HepG2 (cell line): ENCODE results near the gene ZBTB25. TPM values are rescaled to one million over a fixed set of nuclear protein-coding genes. Genes with fewer than 3 reads are reported as not detected.

Experiments
- EP300 ChIP-seq, 3 experiments: sonication (generic) in 1 of 3; formaldehyde crosslinking in 1 of 3; IDR thresholded peaks; 2 replicates each; pipeline versions ENCODE4 v1.5.1 to v1.6.1; 2011 to 2020; ENCODE audit warnings: low read depth in 2 of 3, low read length in 2 of 3, borderline replicate concordance in 1 of 3, improper control_type of control experiment in 1 of 3, mild to moderate bottlenecking in 1 of 3, missing genetic modification reagents in 1 of 3, moderate library complexity in 1 of 3
- FOXA1 ChIP-seq, 2 experiments: fragments of 450-650 bp in 1 of 2; sonication (generic) in 1 of 2; formaldehyde crosslinking in 1 of 2; IDR thresholded peaks; 2 replicates each; pipeline versions ENCODE4 v1.4.0 to v1.6.1; 2016 to 2020; ENCODE audit warnings: missing genetic modification reagents in 1 of 2
- GFI1 ChIP-seq: sonication (generic); formaldehyde crosslinking; IDR thresholded peaks from 2 replicates; pipeline ENCODE4 v1.5.0; 2020; ENCODE audit warnings: missing genetic modification reagents, mild to moderate bottlenecking, borderline replicate concordance
- HNRNPLL ChIP-seq: fragments of 200-400 bp; formaldehyde crosslinking; IDR thresholded peaks from 2 replicates; pipeline ENCODE4 v1.6.1; 2017; ENCODE audit warnings: mild to moderate bottlenecking, low read depth, low read length; ENCODE audit not compliant: poor library complexity, severe bottlenecking
- MTF2 ChIP-seq: sonication (generic); formaldehyde crosslinking; IDR thresholded peaks from 2 replicates; pipeline ENCODE4 v1.5.0; 2020; ENCODE audit warnings: missing genetic modification reagents, borderline replicate concordance
- ZNF136 ChIP-seq: sonication (generic); formaldehyde crosslinking; IDR thresholded peaks from 2 replicates; pipeline ENCODE4 v1.8.1; 2022; ENCODE audit warnings: low read depth, mild to moderate bottlenecking, moderate library complexity, missing genetic modification reagents
- ZNF138 ChIP-seq: sonication (generic); formaldehyde crosslinking; IDR thresholded peaks from 2 replicates; pipeline ENCODE4 v1.5.0; 2020; ENCODE audit warnings: mild to moderate bottlenecking, low read depth, missing genetic modification reagents
- ZNF317 ChIP-seq: sonication (generic); formaldehyde crosslinking; IDR thresholded peaks from 2 replicates; pipeline ENCODE4 v1.5.0; 2020; ENCODE audit warnings: mild to moderate bottlenecking, missing genetic modification reagents
- ZNF33A ChIP-seq: sonication (generic); formaldehyde crosslinking; IDR thresholded peaks from 2 replicates; pipeline ENCODE4 v1.5.1; 2020; ENCODE audit warnings: missing genetic modification reagents, mild to moderate bottlenecking, moderate library complexity, borderline replicate concordance
- ZNF44 ChIP-seq: sonication (generic); formaldehyde crosslinking; IDR thresholded peaks from 2 replicates; pipeline ENCODE4 v1.5.1; 2020; ENCODE audit warnings: mild to moderate bottlenecking, missing genetic modification reagents
- ZNF510 ChIP-seq: sonication (generic); formaldehyde crosslinking; IDR thresholded peaks from 2 replicates; pipeline ENCODE4 v1.4.0; 2020; ENCODE audit warnings: low read depth, mild to moderate bottlenecking, missing genetic modification reagents
- polyA plus RNA-seq, 8 experiments: library from polyadenylated mRNA; depleted of rRNA in 3 of 8; stranded (reverse) in 7 of 8; unstranded in 1 of 8; fragments of >200 nt; fragmentation: Illumina TruSeq in 4 of 8; extraction: Trizol in 4 of 8; gene quantifications; 2 replicates each; pipeline versions ENCODE4 v1.2.1 to v1.2.3, GENCODE V29; 2011 to 2016; ENCODE audit warnings: low read depth in 4 of 8, missing spikeins in 1 of 8, mixed read lengths in 1 of 8; ENCODE audit not compliant: insufficient read depth in 1 of 8
- total RNA-seq, 5 experiments: library from RNA; depleted of rRNA; stranded (reverse); fragments of >200 nt; fragmentation: Illumina TruSeq; extraction: Trizol; gene quantifications; 2 replicates each; pipeline ENCODE4 v1.2.3, GENCODE V29; 2016; ENCODE audit warnings: low read depth in 1 of 5
- TF ChIP-seq, protein P1 (sequence below): sonication (generic); formaldehyde crosslinking; IDR thresholded peaks from 2 replicates; pipeline ENCODE4 v1.4.0; 2020; ENCODE audit warnings: low read depth, missing genetic modification reagents
- TF ChIP-seq, protein P2 (sequence below): sonication (generic); formaldehyde crosslinking; IDR thresholded peaks from 2 replicates; pipeline ENCODE4 v1.5.0; 2020; ENCODE audit warnings: mild to moderate bottlenecking, missing genetic modification reagents
- TF ChIP-seq, protein P3 (sequence below): IDR thresholded peaks from 2 replicates; pipeline ENCODE4 v1.6.1; 2016
- TF ChIP-seq, protein P4 (sequence below): sonication (generic); formaldehyde crosslinking; conservative IDR thresholded peaks from 2 replicates; pipeline ENCODE4 v1.8.1; 2023; ENCODE audit warnings: missing genetic modification reagents
- TF ChIP-seq, protein P5 (sequence below): sonication (generic); formaldehyde crosslinking; IDR thresholded peaks from 2 replicates; pipeline ENCODE4 v1.5.1; 2020; ENCODE audit warnings: mild to moderate bottlenecking, missing genetic modification reagents, moderate library complexity

The ZBTB25 gene
- total and polyA plus RNA-seq, 2 of the 13 experiments (the other 11 are each of a cell fraction or from before 2014, with no cell fraction given), result 3.5 to 7.6 TPM

DNA sequence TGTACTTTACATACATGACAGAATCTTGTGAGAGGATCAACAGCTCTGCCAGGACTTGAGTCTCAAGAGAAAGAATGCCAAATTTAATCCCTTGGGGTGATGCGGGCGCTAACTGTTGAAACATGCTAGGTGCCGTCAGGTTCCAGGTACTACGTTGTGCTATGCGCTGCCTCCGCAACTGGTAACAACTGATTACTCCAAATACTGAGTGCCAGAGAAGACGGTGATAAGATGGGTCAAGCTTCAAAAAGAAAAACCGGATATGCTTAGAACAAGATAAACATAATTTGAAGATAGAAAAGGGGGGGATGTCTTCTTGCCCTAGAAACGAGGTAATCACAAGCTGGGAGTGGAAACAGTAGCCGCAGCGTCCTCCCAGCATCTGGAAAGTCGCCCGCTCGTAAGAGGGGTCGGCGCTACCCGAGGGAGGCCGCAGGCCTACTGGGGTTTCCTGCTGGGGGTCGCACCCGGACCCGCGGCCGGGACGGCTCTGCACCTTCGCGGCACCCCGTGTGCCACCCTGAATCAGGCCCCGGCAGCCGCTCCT, 678 bp downstream of the ZBTB25 start (continued):
- TF ChIP-seq ZNF136 (CRISPR knock-in tag), result 0 out of 2 replicates have a peak, but pooled peaks have one; percentile 39
- 0 out of 2 replicates have a peak, but pooled peaks have one; percentile 25 for TF ChIP-seq ZNF44 (CRISPR knock-in tag)
- TF ChIP-seq, protein P1, sequence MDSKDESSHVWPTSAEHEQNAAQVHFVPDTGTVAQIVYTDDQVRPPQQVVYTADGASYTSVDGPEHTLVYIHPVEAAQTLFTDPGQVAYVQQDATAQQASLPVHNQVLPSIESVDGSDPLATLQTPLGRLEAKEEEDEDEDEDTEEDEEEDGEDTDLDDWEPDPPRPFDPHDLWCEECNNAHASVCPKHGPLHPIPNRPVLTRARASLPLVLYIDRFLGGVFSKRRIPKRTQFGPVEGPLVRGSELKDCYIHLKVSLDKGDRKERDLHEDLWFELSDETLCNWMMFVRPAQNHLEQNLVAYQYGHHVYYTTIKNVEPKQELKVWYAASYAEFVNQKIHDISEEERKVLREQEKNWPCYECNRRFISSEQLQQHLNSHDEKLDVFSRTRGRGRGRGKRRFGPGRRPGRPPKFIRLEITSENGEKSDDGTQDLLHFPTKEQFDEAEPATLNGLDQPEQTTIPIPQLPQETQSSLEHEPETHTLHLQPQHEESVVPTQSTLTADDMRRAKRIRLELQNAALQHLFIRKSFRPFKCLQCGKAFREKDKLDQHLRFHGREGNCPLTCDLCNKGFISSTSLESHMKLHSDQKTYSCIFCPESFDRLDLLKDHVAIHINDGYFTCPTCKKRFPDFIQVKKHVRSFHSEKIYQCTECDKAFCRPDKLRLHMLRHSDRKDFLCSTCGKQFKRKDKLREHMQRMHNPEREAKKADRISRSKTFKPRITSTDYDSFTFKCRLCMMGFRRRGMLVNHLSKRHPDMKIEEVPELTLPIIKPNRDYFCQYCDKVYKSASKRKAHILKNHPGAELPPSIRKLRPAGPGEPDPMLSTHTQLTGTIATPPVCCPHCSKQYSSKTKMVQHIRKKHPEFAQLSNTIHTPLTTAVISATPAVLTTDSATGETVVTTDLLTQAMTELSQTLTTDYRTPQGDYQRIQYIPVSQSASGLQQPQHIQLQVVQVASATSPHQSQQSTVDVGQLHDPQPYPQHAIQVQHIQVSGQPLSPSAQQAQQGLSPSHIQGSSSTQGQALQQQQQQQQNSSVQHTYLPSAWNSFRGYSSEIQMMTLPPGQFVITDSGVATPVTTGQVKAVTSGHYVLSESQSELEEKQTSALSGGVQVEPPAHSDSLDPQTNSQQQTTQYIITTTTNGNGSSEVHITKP (CRISPR knock-in tag), result no peak
- TF ChIP-seq ZNF317, result 0 out of 2 replicates have a peak, but pooled peaks have one; percentile 56
- TF ChIP-seq GFI1 (CRISPR knock-in tag), result no peak
- TF ChIP-seq ZNF33A (CRISPR knock-in tag), result peak; percentile 83; the same call in 1 of the 2 replicates
- TF ChIP-seq ZNF510 (CRISPR knock-in tag), result no peak
- TF ChIP-seq, protein P2, sequence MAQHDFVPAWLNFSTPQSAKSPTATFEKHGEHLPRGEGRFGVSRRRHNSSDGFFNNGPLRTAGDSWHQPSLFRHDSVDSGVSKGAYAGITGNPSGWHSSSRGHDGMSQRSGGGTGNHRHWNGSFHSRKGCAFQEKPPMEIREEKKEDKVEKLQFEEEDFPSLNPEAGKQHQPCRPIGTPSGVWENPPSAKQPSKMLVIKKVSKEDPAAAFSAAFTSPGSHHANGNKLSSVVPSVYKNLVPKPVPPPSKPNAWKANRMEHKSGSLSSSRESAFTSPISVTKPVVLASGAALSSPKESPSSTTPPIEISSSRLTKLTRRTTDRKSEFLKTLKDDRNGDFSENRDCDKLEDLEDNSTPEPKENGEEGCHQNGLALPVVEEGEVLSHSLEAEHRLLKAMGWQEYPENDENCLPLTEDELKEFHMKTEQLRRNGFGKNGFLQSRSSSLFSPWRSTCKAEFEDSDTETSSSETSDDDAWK (CRISPR knock-in tag), result no peak
- no peak for TF ChIP-seq FOXA1 (IDR thresholded peaks at IDR 0.05)
- no peak for TF ChIP-seq FOXA1 (CRISPR knock-in tag; IDR thresholded peaks at IDR 0.05)
- TF ChIP-seq HNRNPLL, result peak; percentile 89
- TF ChIP-seq EP300 (IDR thresholded peaks at IDR 0.05; ENCODE audit: low read depth in 2 of 2, low read length in 2 of 2), result no peak
- no peak for TF ChIP-seq EP300 (CRISPR knock-in tag; IDR thresholded peaks at IDR 0.05; ENCODE audit: borderline replicate concordance)
- TF ChIP-seq MTF2 (CRISPR knock-in tag), result no peak
- TF ChIP-seq, protein P3, sequence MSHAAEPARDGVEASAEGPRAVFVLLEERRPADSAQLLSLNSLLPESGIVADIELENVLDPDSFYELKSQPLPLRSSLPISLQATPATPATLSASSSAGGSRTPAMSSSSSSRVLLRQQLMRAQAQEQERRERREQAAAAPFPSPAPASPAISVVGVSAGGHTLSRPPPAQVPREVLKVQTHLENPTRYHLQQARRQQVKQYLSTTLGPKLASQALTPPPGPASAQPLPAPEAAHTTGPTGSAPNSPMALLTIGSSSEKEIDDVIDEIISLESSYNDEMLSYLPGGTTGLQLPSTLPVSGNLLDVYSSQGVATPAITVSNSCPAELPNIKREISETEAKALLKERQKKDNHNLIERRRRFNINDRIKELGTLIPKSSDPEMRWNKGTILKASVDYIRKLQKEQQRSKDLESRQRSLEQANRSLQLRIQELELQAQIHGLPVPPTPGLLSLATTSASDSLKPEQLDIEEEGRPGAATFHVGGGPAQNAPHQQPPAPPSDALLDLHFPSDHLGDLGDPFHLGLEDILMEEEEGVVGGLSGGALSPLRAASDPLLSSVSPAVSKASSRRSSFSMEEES, result no peak
- peak; percentile 9; the same call in 1 of the 2 replicates for TF ChIP-seq ZNF138 (CRISPR knock-in tag)
- TF ChIP-seq, protein P4, sequence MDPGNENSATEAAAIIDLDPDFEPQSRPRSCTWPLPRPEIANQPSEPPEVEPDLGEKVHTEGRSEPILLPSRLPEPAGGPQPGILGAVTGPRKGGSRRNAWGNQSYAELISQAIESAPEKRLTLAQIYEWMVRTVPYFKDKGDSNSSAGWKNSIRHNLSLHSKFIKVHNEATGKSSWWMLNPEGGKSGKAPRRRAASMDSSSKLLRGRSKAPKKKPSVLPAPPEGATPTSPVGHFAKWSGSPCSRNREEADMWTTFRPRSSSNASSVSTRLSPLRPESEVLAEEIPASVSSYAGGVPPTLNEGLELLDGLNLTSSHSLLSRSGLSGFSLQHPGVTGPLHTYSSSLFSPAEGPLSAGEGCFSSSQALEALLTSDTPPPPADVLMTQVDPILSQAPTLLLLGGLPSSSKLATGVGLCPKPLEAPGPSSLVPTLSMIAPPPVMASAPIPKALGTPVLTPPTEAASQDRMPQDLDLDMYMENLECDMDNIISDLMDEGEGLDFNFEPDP (CRISPR knock-in tag), result 0 out of 2 replicates have a peak, but pooled peaks have one; percentile 8
- TF ChIP-seq, protein P5, sequence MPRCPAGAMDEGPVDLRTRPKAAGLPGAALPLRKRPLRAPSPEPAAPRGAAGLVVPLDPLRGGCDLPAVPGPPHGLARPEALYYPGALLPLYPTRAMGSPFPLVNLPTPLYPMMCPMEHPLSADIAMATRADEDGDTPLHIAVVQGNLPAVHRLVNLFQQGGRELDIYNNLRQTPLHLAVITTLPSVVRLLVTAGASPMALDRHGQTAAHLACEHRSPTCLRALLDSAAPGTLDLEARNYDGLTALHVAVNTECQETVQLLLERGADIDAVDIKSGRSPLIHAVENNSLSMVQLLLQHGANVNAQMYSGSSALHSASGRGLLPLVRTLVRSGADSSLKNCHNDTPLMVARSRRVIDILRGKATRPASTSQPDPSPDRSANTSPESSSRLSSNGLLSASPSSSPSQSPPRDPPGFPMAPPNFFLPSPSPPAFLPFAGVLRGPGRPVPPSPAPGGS (CRISPR knock-in tag), result 0 out of 2 replicates have a peak, but pooled peaks have one; percentile 6
